HTR-8/SVneo (cell line): ENCODE data around the gene GTF2I.
"Not testable (repeated sequence)": the region's sequence is repeated elsewhere in the genome, so short reads cannot be mapped to it uniquely, and the experiment has no call there.

ENCODE experiments used
- DNase-seq: peaks from one replicate; pipeline ENCODE4 v3.0.0; 2011; ENCODE audit warnings: low spot score, mixed read lengths; ENCODE audit not compliant: insufficient read length
- FAIRE-seq: peaks from 2 replicates; lab custom pipeline; 2011; peaks lifted over from hg19 to GRCh38; lab: Jason Lieb, UNC

The GTF2I gene

GRCh38 chr7:74657692-74658177, at the start of gene GTF2I:
Gene GTF2I, plus strand, starts transcription at chr7:74657718. Its CDS starts 31,411 bp downstream, at chr7:74689129.
- DNase-seq (no peak), FAIRE-seq (no peak)

- FAIRE-seq: no peak
- no peak for DNase-seq
Measured at GRCh38 chr7:74612015-74612829, 45.3 kb upstream of the GTF2I start.

GRCh38 chr7:74615933-74616780, 41.4 kb upstream of the GTF2I start:
- no peak for DNase-seq
- no peak for FAIRE-seq

GRCh38 chr7:74617180-74617744, 40.3 kb upstream of the GTF2I start:
- FAIRE-seq (no peak), DNase-seq (no peak)

GRCh38 chr7:74619235-74619860, 38.2 kb upstream of the GTF2I start:
- FAIRE-seq: no peak
- no peak for DNase-seq

- DNase-seq (no peak), FAIRE-seq (no peak)
Measured at GRCh38 chr7:74622228-74622749, 35.2 kb upstream of the GTF2I start.

GRCh38 chr7:74623135-74623534, 34.4 kb upstream of the GTF2I start:
- DNase-seq (no peak), FAIRE-seq (no peak)

GRCh38 chr7:74625446-74625845, 32.1 kb upstream of the GTF2I start:
- no peak for FAIRE-seq
- no peak for DNase-seq

GRCh38 chr7:74627661-74628411, 29.7 kb upstream of the GTF2I start:
- no peak for DNase-seq
- no peak for FAIRE-seq

GRCh38 chr7:74632505-74632904, 25.0 kb upstream of the GTF2I start:
- FAIRE-seq: no peak

GRCh38 chr7:74633451-74633921, 24.0 kb upstream of the GTF2I start:
- DNase-seq (no peak), FAIRE-seq (no peak)

More at GRCh38 chr7:74632505-74632904, 25.0 kb upstream of the GTF2I start:
- no peak for DNase-seq

- FAIRE-seq (no peak), DNase-seq (no peak)
Measured at GRCh38 chr7:74637745-74638144, 19.8 kb upstream of the GTF2I start.

- not testable (repeated sequence) for FAIRE-seq, DNase-seq
Measured at GRCh38 chr7:74650055-74650454, 7.5 kb upstream of the GTF2I start.

- DNase-seq, FAIRE-seq: not testable (repeated sequence)
Measured at GRCh38 chr7:74650493-74651132, 6.9 kb upstream of the GTF2I start.

- not testable (repeated sequence) for DNase-seq, FAIRE-seq
Measured at GRCh38 chr7:74651133-74651504, 6.4 kb upstream of the GTF2I start.

- DNase-seq: no peak
- no peak for FAIRE-seq
Measured at GRCh38 chr7:74653686-74654181, 3.8 kb upstream of the GTF2I start.

- no peak for FAIRE-seq
- DNase-seq: no peak
Measured at GRCh38 chr7:74654811-74655210, 2.7 kb upstream of the GTF2I start.

GRCh38 chr7:74655324-74655723, 2.2 kb upstream of the GTF2I start:
- no peak for DNase-seq
- FAIRE-seq: no peak
